ENCODE measurements around the gene MRPL34.

The MRPL34 gene

DNA sequence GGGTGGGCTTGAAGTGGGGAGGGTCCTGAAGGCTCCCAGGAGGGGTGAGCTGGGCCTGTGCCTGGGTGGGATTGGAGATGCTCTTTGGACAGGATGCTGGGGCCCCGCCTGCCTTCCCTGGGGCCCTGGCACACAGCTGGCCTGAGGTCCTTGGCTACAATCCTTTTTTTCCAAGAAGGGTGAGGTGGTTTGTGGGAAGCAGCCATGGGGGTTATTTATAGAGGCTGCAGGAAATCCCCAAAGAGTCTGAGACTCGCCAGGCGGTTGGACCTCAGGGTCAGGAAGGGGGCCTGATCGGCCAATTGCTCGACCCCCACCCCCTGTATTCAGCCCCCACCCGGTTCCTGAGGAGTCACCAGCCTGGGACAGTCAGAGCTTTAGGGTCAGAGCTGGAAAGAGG lies 41.7 kb downstream of the MRPL34 start:
- no peak for DNase-seq

DNA sequence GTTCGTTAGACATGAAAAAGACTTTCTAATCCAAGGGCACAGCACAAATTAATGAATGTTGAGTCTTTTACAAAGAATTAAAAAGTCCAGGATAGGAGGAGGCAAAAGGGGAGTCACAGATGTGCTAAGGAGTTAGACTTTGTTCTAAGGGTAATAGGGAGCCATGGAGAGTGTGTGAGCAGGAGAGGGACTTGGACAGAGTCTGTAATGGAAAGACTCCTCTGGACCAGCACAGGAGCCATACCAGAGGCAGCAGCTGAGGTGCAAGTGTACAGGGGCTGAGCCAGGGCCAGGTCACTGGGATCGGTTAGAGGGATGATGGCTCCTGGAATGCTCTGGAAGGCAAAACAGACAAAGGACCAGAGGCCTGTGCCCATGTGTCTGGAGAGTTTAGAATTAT lies 42.2 kb downstream of the MRPL34 start:
- DNase-seq: no peak

DNA sequence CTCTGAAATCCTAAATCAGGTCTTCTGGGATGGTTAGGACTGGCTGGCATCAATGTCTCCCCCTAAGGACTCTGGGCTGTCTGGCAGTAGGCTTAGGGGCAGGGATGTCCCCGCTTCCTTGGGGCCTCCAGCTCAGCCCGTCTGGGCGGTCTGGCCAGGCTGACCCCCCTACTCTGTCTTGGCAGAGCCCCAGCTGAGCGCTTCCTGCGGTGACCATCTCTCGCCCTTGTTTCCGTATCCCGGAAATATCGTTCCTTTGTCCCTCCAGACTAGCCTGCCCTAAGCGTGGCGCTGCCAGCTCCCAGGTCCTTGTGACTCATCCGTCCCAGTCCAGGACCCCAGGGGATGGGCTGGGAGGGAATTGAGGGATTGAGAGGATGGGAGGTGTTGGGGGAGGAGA lies 43.0 kb downstream of the MRPL34 start:
- no peak for DNase-seq

DNA sequence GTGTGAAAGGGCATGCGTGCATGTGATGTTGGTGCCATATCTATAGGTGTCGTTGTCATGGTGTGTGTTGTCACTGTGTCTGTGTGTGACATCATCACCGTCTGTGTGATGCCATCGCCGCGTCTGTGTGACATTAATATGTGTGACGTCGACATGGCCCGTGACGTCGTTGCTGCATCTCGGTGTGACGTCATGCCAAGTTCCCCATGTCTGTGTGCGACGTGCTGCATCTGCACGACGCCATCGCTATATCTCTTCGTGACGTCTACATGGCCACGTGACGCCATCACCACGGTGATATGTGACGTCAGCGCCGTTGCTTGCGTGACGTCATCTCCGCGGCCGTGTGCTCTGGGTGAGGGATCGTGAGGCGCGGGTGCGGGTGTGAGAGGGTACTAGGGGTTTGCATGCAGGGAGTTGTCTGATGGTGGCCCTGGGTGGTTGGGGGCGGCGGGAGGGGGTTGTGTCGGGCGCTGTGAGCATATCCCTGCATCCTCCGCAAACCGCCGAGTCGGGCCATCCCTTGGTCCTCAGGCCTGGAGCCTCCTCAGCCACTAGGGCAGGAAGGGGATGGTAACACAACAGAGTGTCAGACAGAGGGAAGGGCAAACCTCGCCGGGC lies 46.3 kb downstream of the MRPL34 start:
- DNase-seq: no peak

DNA sequence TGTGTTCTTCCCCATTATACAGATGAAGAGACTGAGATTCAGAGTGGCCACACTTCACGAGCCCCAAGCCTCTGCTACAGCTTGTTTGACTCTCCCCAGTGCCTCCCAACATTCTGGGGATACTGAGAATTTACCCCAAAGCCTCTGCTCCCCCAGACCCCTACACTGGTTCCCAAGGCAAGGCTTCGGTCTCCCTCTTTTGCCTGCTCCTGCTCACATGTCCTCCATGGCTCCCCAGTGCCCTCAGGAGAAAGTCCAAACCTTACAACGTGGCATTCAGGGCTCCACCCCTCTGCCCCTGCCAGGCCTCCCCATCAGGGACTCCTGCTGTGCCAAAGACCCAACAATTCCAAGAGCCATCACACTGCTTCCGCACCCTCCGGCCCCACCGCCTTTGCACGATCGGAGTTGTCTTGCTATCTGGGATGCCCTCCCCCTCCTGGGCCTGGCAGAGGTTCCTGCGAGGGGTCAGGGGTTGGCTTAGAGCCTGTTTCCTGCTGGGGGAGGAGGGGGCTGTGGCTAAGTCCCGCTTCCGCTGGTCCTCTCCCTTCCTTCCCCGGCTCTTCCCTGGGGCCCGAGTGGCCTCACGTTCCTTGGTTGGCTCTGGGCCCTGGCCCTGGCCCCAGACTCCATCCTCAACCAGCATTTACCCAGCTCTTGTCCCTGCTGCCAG lies 47.1 kb downstream of the MRPL34 start:
- no peak for DNase-seq

DNA sequence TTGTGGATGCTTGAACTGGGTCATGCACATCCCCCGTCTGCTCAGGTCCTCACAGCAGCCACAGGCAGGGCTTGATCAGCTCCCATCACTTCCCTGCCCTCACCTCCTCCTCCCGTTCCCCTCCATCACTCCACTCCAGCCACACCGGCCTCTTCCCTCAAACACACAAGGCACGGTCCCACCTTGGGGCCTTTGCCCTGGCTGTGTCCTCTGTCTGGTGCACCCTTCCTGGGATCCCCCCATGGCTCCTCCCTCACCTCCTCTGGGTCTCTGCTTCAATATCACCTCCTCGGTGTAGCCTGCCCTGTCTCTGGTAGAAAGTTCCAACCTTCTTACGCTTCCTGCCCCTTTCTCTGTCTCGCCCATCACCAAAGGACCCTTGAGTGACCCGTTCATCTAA lies 47.7 kb downstream of the MRPL34 start:
- no peak for DNase-seq
